ENCODE results near the gene NPVF. TPM values are rescaled to one million over a fixed set of nuclear protein-coding genes. Genes with fewer than 3 reads are reported as not detected.

NPVF gene
- total and polyA plus RNA-seq, 2 of the 8 experiments (the other 6 are each of a cell fraction or from before 2014, with no cell fraction given) = not detected

GRCh38 chr7:25186436-25186835 is 41.9 kb downstream of the NPVF start (continued):
- TF ChIP-seq CHD7 (IDR thresholded peaks at IDR 0.05; ENCODE audit: insufficient replicate concordance, low read length) (no peak), USF2 (IDR thresholded peaks at IDR 0.05; ENCODE audit: low read length) (no peak), JUND (IDR thresholded peaks at IDR 0.05; ENCODE audit: low read length) (no peak)

All from H1 (cell line).